HuH-7 (cell line): ENCODE results near the gene SEPTIN8.

ENCODE experiments used
- DNase-seq: peaks from one replicate; pipeline ENCODE4 v3.0.0; 2011; ENCODE audit warnings: low spot score

SEPTIN8 gene

GRCh38 chr5:132763181-132764036 is 13.6 kb downstream of the SEPTIN8 start:
- no peak for DNase-seq

GRCh38 chr5:132762246-132763000 is 14.6 kb downstream of the SEPTIN8 start:
- no peak for DNase-seq

- DNase-seq: no peak
Measured at GRCh38 chr5:132761321-132762240, 15.5 kb downstream of the SEPTIN8 start.

GRCh38 chr5:132760601-132761317 is 16.3 kb downstream of the SEPTIN8 start:
- no peak for DNase-seq

GRCh38 chr5:132760049-132760420 is 17.0 kb downstream of the SEPTIN8 start:
- no peak for DNase-seq

- no peak for DNase-seq
Measured at GRCh38 chr5:132759114-132760048, 17.7 kb downstream of the SEPTIN8 start.

GRCh38 chr5:132758451-132758850 is 18.6 kb downstream of the SEPTIN8 start:
- no peak for DNase-seq

- no peak for DNase-seq
Measured at GRCh38 chr5:132756542-132756941, 20.5 kb downstream of the SEPTIN8 start.

DNA sequence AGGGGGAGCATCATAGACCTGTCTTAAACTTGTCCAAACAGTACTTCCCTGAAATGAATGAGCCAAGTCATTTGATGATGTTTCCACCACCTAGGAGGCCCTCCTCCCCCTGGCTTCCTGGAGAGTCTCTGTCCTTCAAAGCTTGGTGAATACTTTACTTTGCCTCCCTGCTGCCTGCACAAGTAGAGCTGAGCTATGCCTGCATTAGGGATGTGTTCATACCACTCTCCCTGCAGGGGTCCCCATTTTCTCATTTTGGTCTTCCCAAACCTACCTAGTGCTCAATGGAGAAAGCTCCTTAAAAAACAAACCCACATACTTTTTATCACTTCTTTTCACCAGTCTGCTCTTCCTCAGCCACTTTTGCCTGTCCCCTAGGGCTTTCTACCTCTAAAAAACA is 22.1 kb downstream of the SEPTIN8 start:
- no peak for DNase-seq

DNA sequence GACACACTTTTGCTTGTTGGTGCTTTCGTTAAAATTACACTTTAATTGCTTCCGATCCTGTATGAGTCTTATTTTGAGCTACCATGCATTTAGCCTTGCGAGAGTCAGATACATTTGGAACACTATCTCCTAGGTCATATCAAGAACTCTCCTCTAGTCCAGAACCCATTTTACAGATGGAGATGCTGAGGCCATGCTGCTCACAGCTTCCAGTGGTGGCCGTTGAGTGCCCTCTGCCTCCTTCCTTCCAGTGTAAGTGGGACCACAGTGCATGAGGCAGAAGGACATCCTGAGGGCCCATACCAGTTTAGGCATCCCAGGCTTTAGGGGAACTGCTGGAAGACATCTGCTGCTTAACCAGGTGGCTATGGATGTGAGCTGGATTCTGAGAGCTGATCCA is 22.9 kb downstream of the SEPTIN8 start:
- DNase-seq: no peak

DNA sequence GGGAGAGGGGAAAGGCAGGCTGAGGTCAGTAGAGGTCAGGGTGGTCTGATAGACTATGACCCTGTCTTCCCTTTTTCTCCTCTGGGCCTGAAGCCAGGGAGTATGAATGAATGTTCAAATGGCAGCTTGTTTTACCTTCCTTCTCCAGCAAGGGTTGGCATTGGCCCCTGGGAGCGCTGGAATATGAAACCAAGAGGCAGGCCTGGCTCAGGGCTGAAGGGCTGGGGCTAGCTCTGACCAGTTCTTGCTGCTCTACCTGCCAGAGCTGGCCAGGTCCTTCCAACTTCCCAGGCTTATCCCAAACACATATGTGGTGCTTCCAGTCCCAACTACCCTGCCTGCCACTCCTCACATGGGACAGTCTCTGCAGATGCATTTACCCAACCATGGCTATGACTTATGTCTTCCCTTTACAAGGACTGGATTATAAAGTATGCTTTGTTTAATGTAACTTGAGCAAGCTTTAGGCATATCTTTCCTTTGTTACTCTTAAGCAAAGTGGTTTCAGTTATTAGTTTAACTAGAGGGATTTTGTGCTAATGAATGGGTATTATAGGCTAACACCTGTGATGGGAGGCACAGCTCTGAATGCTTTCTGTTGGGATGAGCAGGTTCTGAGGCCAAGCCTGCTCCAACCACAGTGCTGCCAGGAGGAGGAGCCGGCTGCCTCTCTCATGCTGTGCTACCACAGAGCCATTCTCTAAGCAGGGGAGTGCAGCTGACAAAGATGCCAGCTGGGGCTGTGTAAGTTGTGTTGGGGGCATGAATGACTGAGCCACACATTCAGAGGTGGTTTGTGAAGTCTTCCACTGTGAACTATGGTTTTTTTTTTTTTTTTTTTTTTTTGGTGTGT is 23.7 kb downstream of the SEPTIN8 start:
- DNase-seq: no peak

DNA sequence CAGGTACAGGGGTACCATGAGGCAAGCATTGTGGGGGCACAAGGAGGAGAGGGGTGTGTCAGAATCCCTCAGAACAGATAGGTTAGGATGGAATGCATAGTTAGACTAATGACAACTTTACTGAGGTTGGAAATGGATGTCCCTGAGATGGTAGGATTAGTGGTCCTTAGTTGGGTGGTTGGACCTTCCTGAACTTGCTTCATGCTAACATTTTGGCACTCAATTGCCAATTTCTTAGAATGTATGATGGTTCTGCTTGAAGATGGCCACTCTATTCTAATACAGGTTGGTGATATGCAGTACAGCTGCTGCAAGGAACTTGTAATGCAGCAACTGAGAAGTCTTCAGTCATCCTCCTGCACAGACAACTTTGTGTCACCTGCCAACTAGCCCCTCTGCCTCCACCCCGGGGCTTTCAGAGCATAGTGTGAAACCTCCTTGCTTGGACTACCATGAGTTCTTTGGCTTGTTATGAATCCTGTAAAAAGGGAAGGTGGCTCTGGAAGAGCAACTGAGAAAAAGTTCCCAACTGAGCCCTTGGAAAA is 24.4 kb downstream of the SEPTIN8 start:
- DNase-seq: no peak

- DNase-seq: no peak
Measured at GRCh38 chr5:132751971-132752580, 25.0 kb downstream of the SEPTIN8 start.

- DNase-seq: no peak
Measured at GRCh38 chr5:132751444-132751843, 25.6 kb downstream of the SEPTIN8 start.

DNA sequence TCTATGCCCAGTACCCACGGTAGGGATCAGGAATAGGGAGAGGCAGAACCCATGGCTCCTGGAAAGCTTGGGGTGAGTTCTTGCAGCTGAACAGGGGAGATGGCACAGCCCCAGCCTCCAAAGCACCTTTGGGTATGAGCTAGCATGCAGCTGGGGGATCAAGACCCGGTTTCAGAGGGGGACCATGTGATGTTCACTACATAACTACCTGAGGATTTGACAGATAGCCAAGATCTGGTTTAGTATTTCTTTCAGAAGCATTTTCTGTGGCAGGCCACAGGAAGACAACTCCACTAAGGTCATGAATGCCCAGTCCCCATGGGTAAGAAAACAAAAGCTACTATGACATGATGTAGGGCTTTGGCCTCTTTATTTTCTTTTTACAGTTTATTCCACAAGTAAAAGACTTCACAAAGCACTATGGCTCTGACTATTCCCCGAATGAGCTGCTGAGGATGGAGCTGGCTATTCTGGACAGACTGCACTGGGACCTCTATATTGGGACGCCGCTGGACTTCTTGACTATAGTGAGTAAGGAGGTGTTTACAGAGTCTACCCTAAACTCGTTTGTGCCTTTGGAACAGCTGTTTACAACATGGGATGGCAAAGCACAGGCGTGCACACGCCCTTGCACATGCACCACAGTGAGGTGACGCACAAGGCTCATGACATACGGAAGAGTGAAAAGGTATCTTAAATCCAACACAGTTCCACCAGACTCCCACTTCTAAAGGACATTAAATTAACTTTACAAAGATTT is 26.4 kb downstream of the SEPTIN8 start:
- no peak for DNase-seq

GRCh38 chr5:132749506-132749905 is 27.5 kb downstream of the SEPTIN8 start:
- no peak for DNase-seq

DNA sequence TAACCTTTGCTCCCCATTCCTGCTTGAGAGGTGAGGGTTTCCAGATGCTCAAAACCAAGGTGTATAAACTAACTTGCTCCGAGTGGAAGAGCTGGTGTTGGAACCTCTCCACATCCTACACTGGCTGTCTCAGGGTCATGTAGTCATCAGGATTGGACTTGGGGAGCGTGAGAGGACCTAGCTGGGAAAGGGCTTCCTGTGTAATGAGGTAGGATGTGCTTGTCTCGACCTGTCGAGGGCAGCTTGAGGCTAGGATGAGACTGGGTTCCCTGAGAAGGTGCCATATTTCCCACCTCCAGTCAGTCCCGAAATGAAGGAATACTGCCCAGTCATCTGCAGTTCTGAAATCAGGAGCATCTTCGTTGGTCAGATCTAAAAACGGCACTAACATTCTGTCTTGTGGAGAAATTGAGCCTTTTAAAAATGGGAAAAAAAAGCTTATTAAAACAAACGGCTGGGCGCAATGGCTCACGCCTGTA is 28.5 kb downstream of the SEPTIN8 start:
- DNase-seq: no peak
